HG03108 (cell line): ENCODE results near the gene SLC1A5.

ENCODE experiments used
- ATAC-seq: cut with Tn5 transposase; IDR thresholded peaks from one replicate; pipeline ENCODE4 v1.9.1; 2021; ENCODE audit warnings: moderate library complexity; ENCODE audit not compliant: unreplicated experiment

SLC1A5 gene

DNA sequence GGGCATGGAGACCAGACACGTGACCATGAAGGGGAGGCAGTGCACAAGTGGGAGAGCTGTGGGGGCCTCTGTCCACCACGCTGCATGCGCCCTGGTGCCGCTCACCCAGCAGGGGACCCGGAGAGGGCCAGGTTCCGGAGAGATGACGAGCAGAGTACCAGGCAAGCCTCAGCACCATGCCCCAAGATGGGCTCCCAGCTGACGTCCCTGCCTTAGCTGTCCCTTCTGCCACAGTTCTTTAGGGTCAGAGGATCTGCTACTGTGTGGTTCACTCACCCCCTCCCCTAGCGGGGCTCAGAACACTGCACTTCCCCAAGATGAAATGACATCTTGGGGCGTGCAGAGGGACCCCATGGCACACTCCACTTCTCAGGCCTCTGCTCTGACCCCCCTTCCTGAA lies 61.8 kb downstream of the SLC1A5 start:
- no peak for ATAC-seq

DNA sequence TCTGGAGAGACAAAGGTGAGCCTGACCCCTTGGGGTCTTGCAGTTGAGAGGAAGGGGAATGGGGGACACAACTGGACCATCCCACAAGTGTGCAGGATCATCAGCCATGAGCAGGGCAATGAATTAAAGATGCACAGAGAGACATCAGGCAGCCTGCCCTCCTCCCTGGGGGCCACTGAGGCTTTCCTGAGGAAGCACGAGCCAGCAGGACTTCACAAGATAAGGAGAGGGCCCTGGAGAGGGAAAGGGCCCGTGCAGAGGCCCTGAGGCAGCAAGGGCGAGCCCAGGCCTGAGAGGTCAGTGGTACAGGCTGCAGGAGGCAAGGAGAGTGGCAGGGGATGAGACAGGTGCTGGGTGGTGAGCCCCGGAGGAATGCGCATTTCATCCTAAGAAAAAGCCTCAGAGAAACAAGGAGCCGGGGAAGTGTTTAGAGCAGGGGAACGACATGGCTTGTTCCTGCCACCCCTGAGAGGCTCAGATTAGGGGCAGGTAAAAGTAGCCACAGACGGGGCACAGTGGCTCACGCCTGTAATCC lies 62.5 kb downstream of the SLC1A5 start:
- no peak for ATAC-seq

DNA sequence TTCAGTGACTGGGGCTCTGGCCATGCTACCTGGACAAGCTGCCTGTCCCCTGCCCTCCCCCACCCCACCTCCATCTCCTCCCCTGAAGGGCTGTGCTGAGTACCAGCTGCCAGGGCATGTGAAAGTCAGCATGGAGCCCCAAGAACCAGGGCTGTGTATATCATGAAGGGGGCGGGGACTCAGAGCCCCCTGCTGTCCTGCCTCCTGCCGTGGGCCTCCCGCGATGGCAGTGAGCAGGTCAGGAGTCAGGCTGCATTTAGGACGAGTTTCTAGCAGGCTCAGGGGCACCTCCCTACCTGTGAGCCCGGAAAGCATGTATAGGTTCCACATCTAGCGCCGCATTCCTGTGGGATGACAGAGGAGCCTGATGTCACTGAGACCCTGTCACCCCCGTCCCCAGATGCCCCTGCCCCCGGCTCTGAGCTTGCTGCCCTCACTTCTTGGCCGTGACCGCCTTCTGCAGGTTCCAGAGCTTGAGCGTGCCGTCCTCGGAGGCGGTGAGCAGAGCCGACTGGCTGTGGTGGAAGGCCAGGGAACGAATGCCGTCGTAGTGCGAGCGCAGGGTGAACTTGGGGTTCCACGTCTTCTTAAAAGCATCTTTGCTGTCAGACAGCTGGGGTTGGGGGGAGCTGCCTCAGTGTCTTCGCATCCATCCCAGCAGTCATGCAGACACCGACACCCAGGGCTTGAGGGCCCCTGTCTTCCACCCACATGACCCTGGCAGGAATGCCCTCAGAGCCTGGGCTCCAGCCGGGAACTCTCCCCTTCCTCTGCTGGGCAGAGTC lies 63.2 kb downstream of the SLC1A5 start:
- no peak for ATAC-seq
